ENCODE data around the gene CXXC5.

GRCh38 chr5:139686706-139687441 lies 38.7 kb downstream of the CXXC5 start:
- no peak for TF ChIP-seq CTCF (IDR thresholded peaks at IDR 0.05)
- TF ChIP-seq ZFX (IDR thresholded peaks at IDR 0.05; ENCODE audit: borderline replicate concordance), result no peak
